IPS DF 19.7 (cell line): Measurements from ENCODE around the gene MTCP1.

Experiments used
- DNase-seq: peaks from one replicate; pipeline ENCODE4 v3.0.0-alpha.2; 2013; ENCODE audit warnings: low read depth, low spot score

Gene MTCP1

DNA sequence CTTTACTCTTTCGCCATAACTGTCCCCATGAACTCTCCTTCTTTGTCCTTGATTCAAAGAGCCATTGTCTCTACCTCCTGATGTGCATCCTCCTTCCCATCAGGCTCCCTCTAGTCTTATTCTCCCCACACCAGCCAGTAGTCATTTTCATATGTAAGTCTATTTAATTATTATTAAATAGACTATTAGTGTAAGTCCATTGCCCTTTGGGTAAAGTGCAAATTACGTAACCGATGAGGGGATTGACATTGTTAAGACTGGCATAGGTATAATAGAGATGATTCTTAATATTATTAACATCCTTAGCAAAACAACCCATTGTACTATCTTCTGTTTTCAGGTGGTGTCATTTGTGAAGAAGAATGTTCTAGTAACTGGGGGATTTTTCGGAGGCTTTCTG lies 16.7 kb downstream of the MTCP1 start:
- DNase-seq: no peak

DNA sequence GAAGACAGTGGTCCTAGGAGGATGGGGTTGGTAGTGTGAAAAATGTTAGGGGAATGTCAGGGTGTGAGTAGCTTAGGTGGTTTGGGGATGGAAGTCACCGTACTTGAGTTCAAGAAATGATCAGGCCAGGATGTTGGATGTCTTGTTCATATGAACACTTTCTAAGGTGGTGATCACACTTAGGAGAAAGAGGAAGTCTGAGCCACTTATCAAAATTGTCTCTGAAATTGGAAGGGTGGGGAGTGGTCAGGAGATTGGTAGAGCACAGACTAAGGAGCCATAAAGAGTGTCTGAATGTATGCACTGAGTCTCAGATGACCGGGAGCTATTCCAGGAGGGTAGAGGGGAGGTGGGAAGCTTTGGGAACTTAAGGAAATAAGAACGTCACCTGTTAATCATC lies 17.3 kb downstream of the MTCP1 start:
- DNase-seq: no peak

DNA sequence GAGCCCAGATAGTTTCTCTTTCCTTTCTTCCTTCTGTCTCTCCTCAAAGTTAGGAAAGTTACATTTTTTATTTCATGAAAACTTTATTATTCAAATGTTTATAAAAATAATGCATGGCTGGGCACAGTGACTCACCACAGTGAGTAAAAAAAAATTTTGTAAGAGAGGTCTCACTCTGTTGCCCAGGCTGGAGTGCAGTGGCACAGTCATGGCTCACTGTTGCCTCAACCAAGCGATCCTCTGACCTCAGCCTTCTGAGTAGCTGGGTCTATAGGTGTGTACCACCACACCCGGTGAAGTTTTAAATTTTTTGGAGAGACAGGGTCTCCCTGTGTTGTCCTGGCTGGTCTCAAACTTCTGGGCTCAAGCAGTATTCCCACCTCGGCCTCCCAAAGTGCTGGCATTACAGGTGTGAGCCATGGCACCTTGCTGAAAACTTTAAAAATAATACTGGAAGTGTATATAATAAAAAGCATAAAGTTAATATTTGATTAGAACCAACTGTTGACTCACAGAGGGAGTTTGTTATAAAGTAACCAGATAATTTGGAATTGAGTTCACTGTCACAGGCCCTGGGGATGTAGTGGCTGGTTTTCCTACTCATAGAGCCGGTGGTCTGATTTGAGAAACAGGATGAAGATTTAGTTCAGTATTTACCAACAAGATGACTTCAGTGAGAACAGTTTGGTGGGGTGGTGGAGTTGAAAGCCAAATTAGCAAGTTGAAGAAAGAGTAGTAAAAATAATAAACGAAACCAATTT lies 18.0 kb downstream of the MTCP1 start:
- DNase-seq: no peak

DNA sequence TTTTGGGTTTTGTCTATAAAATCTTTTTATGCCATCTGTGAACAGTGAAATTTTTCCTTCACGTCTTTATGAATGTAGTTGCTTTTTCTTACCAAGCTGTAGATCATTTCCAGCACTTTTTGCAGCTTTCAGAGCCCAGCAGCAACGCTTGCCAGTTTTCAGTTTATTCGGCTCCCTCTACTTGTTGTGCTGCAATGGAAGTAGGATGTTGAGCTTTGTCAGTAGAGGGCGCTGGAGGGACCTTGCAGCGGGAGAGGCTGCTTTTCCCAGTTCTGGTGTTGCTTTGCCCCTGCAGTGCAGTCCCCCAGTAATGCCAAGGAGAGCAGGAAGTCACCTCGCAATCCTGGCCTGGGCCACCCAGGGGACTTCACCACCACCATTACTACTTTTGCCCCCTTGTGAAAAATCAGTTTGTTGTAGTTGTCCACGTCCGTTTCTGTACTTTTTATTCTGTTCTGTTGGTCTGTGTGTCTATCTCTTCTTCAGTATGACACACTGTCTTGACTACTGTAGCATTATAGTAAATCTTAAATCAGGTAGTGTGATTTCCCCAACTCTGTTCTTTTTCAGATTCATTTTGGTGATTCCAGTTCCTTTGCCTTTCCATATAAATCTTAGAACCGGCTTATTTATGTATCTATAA lies 21.8 kb downstream of the MTCP1 start:
- DNase-seq: no peak

DNA sequence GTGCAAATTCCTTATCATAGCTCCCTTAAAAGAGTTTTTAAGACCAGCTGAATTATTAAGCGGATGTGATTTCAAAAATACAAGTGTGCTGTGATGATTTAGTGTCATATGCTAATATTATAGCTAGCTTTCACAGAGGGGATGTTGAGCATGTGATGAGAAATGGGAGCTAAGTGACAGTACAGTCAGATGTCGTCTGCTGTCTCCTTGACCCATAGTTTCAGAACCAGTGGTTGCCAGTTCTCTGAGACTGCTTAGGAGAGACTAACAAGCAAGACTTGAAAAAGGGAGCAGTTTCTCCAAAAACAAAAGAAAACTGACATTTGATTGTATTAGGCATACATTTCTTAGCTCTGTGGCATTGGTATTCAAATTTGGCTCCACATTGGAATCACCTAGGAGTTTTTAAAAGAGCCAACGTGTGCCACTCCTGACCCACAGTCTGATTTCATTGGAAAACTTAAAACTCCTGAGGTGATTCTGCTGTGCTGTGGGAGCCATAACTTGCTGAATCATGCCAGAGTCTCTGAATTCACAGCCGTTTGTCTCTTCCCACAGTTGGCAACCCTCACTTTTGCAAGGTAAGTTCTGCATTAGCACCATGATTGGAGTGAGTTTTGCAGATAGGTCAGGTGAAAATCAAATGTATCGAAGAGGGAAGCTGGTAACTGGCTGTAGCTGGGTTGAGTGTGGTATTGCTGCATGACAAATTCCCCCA lies 24.0 kb downstream of the MTCP1 start:
- DNase-seq: no peak

DNA sequence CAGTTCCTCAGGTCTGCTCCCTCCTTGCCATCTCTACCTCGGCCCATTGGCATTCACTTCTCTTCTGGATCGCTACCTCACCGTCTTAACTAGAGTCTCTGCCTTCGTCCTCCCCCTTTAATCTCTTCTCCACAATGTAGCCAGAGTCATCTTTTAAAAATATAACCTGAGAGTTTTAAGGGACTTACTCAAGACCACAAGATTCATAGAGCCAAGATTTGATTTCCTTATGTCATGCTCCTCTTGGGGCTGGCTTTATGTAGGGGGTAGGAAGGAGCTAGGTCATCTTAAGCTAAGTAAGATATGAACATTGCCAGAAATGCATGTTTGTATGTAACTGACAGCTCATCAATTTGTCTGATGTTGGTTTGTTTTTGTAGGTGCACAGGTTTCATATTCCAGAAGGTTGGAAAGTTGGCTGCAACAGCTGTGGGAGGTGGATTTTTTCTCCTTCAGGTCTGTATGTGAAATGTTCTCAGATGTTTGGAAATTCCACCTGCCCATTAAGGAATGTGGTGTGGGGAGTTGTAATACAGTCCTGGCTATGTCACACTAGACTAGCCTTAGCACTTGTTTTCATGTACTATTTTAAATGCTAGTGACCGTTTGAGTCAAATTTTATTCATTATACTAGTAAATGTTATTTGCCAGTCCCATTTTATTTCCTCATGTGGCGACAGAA lies 24.7 kb downstream of the MTCP1 start:
- DNase-seq: no peak

DNA sequence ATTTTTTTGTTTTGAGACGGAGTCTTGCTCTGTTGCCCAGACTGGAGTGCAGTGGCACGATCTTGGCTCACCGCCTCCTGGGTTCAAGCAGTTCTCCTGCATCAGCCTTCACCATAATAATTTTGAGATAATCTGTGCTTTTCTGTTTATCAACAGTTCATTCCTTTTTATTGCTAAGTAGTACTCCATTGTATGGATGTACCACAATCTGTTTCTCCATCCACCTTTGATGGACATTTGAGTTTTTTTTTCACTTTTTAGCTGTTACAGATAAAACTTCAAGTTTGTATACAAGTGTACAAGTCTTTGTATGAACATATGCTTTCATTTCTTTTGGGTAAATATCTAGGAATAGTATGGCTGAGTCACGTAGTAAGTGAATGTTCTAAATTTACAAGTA lies 35.2 kb downstream of the MTCP1 start:
- DNase-seq: no peak

DNA sequence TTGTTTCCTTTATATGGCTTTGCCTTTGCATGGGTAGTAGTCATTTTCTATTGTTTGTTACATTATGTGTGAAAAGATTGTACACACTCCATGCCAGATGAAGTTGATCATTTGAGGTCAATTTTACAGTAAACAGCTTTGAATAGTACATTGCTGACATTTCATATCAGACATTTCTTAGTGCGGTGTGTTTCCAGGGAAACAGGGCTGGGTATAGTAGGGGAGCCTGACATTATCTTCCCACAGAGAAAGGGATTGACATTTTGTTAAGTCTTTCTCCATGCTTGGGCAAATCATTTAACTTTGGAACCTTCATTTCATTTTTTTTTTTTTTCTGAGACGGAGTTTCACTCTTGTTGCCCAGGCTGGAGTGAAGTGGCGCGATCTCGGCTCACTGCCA lies 39.3 kb downstream of the MTCP1 start:
- no peak for DNase-seq

DNA sequence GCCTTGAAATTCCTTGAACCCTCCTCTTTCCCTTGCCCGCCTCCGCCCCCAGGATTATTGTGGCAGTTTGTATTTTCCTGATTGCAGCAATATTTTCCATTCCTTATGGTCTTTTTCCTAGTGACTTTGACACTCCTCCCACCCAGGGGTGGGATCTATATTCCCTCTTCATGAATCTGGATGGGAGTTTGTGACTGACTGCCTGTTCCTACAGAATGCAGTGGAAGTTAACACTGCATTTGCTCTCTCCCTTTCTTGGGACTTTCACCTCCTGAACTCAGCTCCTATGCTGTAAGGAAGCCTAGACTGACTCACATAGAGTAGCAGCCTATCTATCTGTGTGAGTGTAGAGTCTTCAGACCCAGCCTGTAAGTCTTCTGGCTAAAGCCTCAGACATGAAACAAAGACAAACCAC lies 42.1 kb downstream of the MTCP1 start:
- no peak for DNase-seq

DNA sequence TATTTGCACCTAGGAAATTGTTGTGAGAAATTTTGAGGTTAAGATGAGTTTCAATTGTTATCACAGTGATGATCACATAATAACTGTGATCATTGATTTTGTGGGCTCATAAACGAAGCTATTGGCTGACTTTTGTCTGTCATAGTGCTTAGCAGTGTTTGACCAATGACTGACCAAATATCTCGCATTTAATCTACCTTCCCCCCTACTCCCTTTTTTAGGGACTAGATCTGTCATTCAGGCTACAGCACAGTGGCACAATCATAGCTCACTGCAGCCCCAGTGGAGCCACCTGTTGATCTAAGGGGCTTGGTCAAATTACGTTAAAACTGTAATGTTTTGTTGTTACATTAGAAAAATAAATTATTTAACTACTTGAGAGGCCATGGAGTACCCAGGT lies 42.8 kb downstream of the MTCP1 start:
- no peak for DNase-seq

DNA sequence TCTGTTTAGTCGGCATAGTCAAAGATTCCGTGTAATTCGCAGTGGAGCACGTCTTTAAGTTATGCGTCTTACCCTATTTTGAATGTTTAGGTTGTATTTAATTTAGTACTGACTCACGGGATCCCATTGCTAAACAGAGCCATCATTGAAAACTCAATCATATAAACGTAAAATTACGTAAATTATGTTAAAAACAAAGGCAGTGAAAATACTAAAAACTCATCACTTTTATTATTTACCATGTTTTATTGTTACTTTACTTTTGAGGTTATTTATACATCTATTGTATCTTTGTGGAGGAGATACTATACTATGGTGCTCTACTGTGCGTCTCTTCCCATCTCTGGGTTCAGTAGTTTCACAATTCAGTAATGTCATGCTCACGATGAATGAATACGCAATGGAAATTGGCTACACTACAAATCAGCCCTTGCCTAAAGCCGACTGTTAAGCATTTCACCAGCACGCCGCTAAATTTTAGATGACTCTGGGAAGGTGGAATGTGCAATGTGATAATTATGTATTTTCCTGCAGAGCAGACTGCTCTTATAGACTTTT lies 43.3 kb downstream of the MTCP1 start:
- DNase-seq: no peak

DNA sequence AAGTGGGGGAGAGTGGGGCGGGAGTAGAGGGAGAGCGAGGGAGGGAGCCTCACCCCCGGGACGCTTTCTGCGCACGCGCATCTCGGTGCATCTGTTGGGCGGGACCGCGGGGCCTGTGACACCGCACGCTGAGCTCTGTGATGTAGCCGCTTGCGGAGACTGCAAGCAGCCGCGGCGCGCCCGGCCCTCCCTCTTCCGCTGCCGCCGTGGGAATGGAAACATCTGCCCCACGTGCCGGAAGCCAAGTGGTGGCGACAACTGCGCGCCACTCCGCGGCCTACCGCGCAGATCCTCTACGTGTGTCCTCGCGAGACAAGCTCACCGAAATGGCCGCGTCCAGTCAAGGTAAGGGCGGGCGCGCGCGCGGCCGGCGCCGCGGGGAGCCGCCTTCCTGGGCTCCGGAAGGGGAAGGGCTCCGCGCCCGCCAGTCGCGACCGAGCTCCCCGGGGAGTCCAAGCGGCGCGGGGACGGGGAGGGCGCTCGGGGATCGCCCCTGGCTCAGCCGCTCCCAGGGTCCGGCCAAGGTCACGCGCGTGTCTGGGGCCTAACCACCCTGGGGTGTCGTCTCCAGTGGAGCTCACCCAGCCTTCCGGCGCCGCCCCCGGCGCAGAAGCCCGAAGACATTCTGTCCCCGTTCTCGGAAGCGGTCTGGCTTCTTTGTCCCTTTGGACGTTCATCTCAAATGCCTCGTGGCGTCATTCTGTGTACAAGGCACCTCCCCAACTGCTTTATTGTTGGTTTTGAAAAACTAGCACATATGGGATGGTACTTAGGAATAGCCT lies 44.0 kb downstream of the MTCP1 start, which contains the start of gene FUNDC2:
TSS of gene FUNDC2 (plus strand) at position 118 of the 782 bp plus-strand sequence. CDS start at position 213, 95 bp downstream.
- no peak for DNase-seq

DNA sequence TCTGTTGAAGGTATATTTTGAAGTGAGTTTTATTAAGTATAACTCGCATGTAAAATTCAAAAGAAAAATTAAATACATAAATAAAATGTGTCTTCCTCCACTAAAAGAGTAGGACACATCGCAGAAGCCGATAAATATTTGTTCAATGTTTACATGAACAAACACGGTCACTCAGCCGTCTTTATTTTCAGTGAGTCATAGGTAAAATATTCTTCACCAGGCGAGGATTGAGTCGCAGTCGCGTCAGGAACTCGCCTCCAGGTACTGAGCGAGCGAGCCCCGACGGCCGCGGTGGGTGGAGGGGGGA lies 44.6 kb downstream of the MTCP1 start:
- no peak for DNase-seq

DNA sequence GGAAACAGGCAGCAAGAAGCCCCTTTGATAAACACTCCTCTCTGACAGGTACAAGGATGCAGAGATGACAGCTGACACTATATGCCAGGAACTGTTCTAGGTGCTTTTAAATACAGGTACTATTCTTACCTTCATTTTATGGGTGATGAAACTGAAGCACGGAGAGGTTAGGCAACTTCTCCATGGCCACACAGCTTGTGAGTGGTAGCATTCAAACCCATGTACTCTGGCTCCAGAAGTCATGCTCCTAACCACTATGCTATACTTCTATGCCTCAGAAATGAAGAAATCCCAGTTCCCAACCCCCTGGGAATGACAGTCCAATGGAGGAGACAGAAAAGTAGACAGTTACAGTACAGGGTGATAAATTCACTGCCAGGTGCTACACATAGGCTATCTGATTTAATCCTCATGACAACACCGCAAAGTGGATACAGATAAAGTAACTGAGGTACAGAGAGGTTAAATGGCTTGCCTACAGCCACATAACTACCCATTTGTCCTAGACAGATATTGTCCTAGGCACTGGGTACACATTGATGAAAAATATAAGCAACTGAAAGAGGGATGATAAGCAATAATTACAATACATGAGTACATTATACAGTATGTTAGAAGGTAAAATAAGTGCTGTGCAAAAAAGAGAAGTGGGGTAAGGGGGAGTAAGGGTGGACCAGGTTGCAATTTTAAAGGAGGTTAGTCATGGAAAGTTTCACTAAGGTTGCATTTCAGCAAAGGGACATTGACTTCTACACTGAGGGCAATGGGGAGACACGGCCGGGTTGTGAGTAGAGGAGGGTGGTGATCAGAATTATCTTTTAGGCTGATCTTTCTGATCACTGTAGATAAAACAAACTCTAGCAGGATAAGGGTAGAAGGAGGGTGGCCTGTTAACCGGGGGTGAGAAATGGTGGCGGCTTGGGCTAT lies 46.8 kb downstream of the MTCP1 start:
- no peak for DNase-seq

DNA sequence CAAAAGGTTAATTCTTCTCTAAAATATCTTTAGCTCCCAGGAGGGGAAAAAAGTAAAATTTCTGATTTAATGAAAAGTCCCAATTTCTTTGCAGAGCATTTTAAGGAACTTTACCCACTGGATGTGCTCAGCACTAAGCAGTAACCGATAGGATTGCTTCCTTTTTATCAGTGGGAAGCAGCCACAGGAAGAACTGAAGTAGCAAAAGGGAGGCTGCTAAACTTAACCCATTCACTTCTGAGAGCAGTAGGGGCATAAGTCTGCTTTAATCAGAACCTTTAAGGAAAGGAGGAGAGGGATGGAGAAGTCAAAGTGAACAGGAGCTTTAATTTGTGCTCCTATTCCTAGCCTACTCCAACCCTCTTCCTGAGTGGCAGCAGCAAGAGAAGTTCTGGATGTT lies 48.4 kb downstream of the MTCP1 start, which contains the start of gene F8:
TSS of gene F8 (minus strand) at position 139 of the 400 bp plus-strand sequence. CDS start 171 bp downstream, outside the sequence.
- no peak for DNase-seq

DNA sequence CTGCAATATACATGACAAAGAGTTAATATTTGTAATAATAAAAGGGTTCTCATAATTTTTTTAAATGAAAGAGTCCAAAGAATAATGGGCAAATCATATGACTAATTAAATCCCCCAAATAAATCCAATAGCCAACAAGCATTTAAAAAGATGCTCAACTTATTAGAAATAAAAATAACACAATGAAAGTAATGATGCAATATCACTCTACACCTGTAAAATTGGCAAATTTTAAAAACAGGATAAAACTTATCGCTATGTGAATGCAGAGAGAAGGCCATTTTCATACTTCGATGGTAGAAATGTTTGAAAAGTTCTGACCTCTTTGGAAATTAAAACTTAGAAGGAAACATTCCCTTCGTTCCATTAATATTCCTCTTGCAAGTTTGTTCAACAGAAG lies 50.3 kb downstream of the MTCP1 start:
- DNase-seq: no peak
